Retinal pigment epithelial cell (primary cell): ENCODE data around the gene KRT13.

ENCODE experiments used
- DNase-seq: peaks from one replicate; pipeline ENCODE4 v3.0.0-alpha.2; 2010; ENCODE audit warnings: low read depth
- H3K4me3 ChIP-seq: 2 replicates; pipeline ENCODE4 v1.5.1; 2011; ENCODE audit warnings: mild to moderate bottlenecking, low read length, control low read depth, moderate library complexity
- TF ChIP-seq, protein P1 (sequence below): conservative IDR thresholded peaks from 2 replicates; pipeline ENCODE4 v1.5.1; 2011; ENCODE audit warnings: low read depth, low read length, control low read depth, inconsistent platforms

Gene KRT13

DNA sequence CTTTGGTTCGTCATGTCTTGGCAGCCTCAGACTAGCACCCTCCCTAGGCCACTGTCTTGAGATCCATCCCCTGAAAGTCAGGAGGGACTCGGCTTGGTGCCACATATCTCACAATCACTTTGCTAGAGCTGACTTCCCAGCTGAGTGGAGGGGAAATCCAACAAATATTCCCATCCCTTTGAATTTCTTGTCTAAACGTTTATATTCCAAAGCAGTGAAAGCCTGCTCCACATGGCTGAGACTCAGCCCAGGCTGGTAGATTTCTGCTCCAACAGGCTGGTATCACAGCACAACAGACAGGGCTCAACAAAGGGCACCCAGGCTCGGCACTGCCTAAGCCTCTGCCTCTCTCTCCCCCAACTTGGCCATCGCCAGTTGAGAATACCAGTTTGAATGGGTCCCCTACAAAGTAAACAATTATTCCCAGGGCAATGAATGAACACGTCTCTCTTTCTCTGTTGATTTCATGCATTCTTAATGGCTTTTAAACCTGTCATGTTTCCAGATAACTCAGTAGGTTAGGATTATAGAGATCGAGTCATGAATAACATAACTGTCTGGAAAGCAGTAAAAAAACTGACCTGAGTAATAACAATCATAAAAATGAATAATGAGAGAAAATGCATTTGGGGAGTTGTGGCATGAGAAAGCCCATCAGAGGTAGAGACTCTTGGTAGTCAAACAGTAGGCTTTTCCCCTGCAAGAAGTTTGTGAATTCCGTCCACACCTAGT lies 1.0 kb downstream of the KRT13 start:
- no peak for DNase-seq
- TF ChIP-seq, protein P1, sequence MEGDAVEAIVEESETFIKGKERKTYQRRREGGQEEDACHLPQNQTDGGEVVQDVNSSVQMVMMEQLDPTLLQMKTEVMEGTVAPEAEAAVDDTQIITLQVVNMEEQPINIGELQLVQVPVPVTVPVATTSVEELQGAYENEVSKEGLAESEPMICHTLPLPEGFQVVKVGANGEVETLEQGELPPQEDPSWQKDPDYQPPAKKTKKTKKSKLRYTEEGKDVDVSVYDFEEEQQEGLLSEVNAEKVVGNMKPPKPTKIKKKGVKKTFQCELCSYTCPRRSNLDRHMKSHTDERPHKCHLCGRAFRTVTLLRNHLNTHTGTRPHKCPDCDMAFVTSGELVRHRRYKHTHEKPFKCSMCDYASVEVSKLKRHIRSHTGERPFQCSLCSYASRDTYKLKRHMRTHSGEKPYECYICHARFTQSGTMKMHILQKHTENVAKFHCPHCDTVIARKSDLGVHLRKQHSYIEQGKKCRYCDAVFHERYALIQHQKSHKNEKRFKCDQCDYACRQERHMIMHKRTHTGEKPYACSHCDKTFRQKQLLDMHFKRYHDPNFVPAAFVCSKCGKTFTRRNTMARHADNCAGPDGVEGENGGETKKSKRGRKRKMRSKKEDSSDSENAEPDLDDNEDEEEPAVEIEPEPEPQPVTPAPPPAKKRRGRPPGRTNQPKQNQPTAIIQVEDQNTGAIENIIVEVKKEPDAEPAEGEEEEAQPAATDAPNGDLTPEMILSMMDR = no peak

DNA sequence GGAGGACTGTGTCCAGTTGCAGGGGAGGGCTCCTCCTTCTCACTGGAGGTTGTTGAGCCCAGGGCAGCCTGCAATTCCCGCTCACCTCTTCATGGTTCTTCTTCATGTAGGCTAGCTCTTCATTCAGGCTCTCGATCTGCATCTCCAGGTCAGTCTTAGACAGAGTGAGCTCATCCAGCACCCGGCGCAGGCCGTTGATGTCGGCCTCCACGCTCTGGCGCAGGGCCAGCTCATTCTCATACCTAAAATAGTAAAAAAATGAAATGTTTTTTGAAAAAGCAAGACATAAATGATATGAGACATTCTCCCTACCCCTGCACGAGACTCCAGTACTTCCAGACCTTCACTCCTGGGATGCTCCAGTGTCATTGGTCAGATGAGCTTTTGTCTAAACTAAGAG lies 2.2 kb downstream of the KRT13 start:
- H3K4me3 ChIP-seq = no peak overlapping the region
- no peak for DNase-seq
- TF ChIP-seq, protein P1 = no peak

More for the DNA sequence above, 1.0 kb downstream of the KRT13 start:
- H3K4me3 ChIP-seq = no peak overlapping the region

DNA sequence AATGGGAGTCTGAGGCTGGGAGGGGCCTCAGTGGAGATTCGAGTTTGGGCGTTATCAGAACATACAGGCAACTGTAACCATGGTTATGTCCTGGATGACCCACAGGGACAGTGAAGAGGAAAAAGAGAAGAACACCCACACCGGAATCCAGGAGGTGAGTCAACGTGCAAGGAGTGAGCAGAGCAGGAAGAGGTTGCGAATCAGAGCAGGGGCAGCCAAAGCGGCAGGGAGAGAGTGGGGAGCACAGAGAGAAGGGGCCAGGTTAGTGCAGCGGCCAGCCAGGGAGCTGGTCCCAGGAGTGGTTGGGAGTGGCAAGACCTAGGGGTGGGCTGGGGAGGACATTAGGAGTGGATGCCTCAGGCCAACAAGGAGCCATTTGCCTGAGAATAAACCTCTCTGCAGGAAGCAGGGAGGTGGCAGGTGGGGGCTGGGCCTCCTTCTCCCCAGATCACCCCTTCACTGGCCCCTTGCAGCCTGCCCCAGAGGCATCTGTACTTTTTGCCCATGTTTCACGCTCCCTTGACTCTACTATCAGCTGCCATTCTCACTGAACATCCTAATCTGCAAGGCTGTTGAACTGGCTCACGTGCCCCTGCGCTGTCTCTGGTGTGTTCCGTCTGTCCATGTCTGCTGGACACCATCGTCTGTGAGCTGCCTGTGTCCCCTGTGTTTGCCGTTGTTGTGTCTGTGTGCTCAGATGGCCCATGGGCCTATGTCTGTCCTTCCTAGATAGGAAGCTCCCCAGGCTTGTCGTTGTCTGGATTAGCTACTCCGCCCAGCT lies 5.1 kb downstream of the KRT13 start:
- TF ChIP-seq, protein P1 = no peak

DNA sequence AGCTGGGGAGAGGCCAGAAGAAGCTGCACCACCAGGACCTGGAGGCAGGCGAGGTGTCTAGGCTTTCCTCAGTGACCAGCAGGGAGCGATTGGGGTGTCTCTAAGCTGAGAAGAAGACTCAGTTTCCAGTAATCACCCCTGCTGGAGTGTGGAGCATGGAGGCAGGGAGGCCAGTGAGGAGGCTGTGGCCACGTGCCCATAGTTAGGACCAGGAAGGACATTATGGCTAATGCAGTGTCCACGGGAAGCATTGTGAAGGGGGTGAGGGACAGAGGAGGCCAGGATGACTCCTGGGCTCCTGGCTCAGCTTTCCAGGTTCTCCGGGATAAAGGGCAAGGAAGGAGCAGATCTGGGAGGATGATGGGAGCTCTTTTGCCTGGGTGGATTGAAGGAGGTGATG lies 5.7 kb downstream of the KRT13 start:
- H3K4me3 ChIP-seq = no peak overlapping the region
- DNase-seq = no peak
- TF ChIP-seq, protein P1 = no peak

More for the DNA sequence above, 5.1 kb downstream of the KRT13 start:
- no peak for DNase-seq
- no peak overlapping the region for H3K4me3 ChIP-seq

DNA sequence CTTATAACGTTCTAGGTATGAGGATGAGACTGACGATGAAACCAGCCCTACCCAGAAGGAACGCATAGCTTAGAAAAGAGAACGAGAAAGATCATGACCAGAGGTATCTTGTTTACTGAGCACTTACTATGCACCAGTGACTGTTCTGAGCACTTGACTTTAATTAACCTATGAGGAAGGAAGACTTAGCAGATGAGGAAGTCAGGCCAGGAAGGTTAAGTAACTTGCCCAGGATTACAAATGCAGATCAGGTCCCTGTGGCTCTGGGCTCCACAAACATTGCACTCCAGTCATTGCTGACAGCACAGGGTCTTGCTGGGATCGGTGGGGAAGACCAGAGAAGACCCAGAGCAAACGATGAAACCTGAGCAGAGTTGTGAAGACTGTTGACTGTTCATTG lies 7.1 kb downstream of the KRT13 start:
- no peak overlapping the region for H3K4me3 ChIP-seq
- no peak for DNase-seq
- TF ChIP-seq, protein P1 = no peak

DNA sequence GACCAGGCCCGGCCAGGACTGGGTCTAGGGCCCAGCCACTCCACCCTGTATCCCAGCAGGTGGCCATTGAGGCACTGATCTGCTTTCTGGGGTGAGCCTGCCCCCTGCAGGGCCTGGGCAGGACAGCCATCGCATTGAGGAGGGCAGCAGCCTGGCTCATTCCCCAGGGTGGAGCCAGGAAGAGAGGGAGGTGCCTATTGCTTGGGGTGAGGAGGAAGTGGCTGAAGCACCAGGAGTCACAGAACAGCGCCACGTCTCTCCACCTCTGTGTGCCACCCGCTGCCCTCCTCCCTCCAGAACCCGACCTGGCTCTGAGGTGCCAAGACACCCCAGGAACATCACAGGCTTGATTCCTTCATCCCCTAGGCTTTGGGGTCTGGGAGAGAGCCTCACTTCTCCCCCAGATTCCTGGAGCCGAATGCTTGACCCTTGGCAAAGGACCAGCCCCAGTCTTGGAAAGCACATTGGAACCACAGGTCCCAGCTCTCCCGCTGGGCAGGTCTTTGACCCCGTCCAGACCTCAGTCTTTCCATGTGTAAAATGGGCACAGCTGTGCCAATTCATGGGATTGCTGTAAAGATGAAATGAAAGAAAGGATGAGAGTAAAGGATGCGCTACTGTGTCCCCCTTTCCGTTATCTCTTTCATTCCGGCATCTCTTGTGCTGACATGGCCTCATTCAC lies 8.5 kb downstream of the KRT13 start:
- no peak overlapping the region for H3K4me3 ChIP-seq
- TF ChIP-seq, protein P1 = peak; percentile 88
- DNase-seq = peak; percentile 51
